KMS-11 (cell line): ENCODE data around the gene ZNF521.

Experiments used
- H2AFZ ChIP-seq: fragments of 200-600 bp; sonication (generic); 2 replicates; pipeline ENCODE4 v1.6.1; 2016; ENCODE audit warnings: antibody characterized with exemption, mixed run types, low read depth
- H3K27ac ChIP-seq: fragments of 200-600 bp; sonication (generic); 2 replicates; pipeline ENCODE4 v1.6.1; 2016; ENCODE audit warnings: mild to moderate bottlenecking, mixed run types
- H3K27me3 ChIP-seq: fragments of 200-600 bp; sonication (generic); 2 replicates; pipeline ENCODE4 v1.6.1; 2017; ENCODE audit warnings: mild to moderate bottlenecking, low read depth, mixed run types, moderate library complexity; ENCODE audit not compliant: insufficient read depth
- H3K36me3 ChIP-seq: fragments of 200-600 bp; sonication (generic); 2 replicates; pipeline ENCODE4 v1.6.1; 2017; ENCODE audit warnings: mild to moderate bottlenecking, mixed run types; ENCODE audit not compliant: insufficient read depth
- H3K4me1 ChIP-seq: fragments of 200-600 bp; sonication (generic); 2 replicates; pipeline ENCODE4 v1.6.1; 2016; ENCODE audit warnings: mild to moderate bottlenecking, low read depth, mixed run types; ENCODE audit not compliant: poor library complexity, severe bottlenecking
- H3K4me2 ChIP-seq: fragments of 200-600 bp; sonication (generic); 2 replicates; pipeline ENCODE4 v1.7.0; 2016; ENCODE audit warnings: mild to moderate bottlenecking, mixed run types
- H3K4me3 ChIP-seq: fragments of 200-600 bp; sonication (generic); IDR thresholded peaks from 2 replicates; pipeline ENCODE4 v1.6.1; 2017; ENCODE audit warnings: low read depth, low read length, mixed read lengths; ENCODE audit not compliant: insufficient read depth
- H3K79me2 ChIP-seq: fragments of 200-600 bp; sonication (generic); 2 replicates; pipeline ENCODE4 v1.6.1; 2016; ENCODE audit warnings: low read depth, mixed run types; ENCODE audit not compliant: insufficient read depth
- H3K9ac ChIP-seq: fragments of 200-600 bp; sonication (generic); 2 replicates; pipeline ENCODE4 v1.6.1; 2016; ENCODE audit warnings: mild to moderate bottlenecking, mixed run types
- H4K20me1 ChIP-seq: fragments of 200-600 bp; sonication (generic); 2 replicates; pipeline ENCODE4 v1.6.1; 2016; ENCODE audit warnings: mild to moderate bottlenecking, mixed run types; ENCODE audit not compliant: insufficient read depth
- CTCF ChIP-seq: fragments of 200-600 bp; sonication (generic); conservative IDR thresholded peaks from 2 replicates; pipeline ENCODE4 v1.6.1; 2017; ENCODE audit warnings: low read depth, mild to moderate bottlenecking, antibody characterized with exemption, low read length, moderate library complexity, mixed read lengths

ZNF521 gene

GRCh38 chr18:25299426-25300300, 52.3 kb downstream of the ZNF521 start:
- Histone ChIP-seq H3K4me2 (no peak overlapping the region), H4K20me1 (no peaks in the 10 kb centered on the region), H3K27me3 (no peaks in the 10 kb centered on the region), H3K9ac (no peak overlapping the region), H3K36me3 (no peaks in the 10 kb centered on the region), H3K4me1 (no peaks in the 10 kb centered on the region), H3K27ac (no peak overlapping the region), H3K79me2 (no peaks in the 10 kb centered on the region), H2AFZ (no peak overlapping the region), H3K4me3 (no peak overlapping the region)
- no peak for TF ChIP-seq CTCF

DNA sequence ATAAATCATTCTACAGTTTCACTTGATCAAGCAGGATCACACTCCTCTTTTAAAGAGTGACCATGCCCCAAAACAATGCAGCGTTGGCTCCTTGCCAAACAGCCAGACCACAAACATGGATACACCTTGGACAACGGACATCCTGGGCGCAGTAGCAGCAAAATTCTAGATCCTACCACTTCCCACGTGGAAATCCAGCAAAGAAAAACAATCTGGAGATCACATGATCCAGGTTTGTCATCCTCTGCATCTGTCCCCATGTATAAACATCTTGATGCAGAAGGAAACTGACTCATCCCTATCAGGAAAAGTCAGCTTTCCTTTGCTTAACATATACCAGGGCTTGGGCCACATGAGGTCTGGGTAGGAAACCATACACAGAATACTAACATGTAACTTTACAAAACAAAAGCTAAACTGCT, 53.1 kb downstream of the ZNF521 start:
- H3K4me3 ChIP-seq: no peak overlapping the region
- no peaks in the 10 kb centered on the region for H4K20me1 ChIP-seq
- no peak overlapping the region for H3K4me2 ChIP-seq
- no peak overlapping the region for H3K9ac ChIP-seq
- H3K36me3 ChIP-seq: no peaks in the 10 kb centered on the region
- no peaks in the 10 kb centered on the region for H3K4me1 ChIP-seq
- no peaks in the 10 kb centered on the region for H3K27me3 ChIP-seq
- no peak overlapping the region for H3K27ac ChIP-seq
- no peak for TF ChIP-seq CTCF
- no peak overlapping the region for H2AFZ ChIP-seq
- no peaks in the 10 kb centered on the region for H3K79me2 ChIP-seq

DNA sequence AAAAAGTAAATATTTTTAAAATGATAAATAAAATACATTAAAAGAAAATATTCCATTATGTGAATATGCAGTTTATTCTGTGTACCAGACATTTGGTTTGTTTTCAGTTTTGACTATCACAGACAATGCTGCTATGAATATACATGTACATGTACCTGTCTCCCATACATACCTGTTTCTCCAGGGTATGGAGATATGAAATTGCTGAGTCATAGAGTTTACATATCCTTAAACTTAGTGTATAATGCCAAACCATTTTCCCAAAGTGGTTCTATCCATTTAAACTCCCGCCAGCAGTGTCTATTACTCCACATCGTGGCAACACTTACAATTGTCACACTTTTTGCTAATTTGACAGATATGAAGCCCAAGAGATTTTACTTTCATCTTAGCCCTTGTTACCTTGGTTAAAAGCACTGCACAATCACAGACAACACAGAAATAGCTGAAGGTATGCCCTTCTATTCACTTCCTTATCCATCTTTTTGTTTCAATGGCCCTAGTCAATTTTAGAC, 56.3 kb downstream of the ZNF521 start:
- Histone ChIP-seq H3K79me2 (no peaks in the 10 kb centered on the region), H4K20me1 (no peaks in the 10 kb centered on the region), H3K27ac (no peak overlapping the region), H3K36me3 (no peaks in the 10 kb centered on the region), H3K27me3 (no peaks in the 10 kb centered on the region), H3K9ac (no peak overlapping the region), H3K4me3 (no peak overlapping the region), H2AFZ (no peak overlapping the region), H3K4me2 (no peak overlapping the region), H3K4me1 (no peaks in the 10 kb centered on the region)
- no peak for TF ChIP-seq CTCF

DNA sequence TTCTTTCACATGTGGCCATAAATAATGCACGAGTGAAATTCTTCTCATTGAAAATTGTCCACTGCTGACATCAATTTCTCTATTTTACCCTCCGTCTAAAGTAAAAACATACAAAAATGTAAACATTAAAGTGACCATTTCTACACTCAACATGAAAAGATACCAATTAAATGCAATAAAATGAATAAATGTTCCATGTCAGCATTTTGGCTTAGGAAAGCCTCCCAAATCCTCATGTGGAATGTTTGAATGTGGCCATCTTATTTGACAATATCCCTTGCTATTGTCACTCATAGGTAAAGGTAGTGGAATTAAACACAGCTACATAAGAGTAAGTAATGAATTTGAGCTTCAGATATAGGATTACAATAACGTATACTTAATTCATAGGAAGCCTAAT, 60.8 kb downstream of the ZNF521 start:
- no peaks in the 10 kb centered on the region for H3K27me3 ChIP-seq
- TF ChIP-seq CTCF: no peak
- no peak overlapping the region for H3K27ac ChIP-seq

More for the DNA sequence above, 60.8 kb downstream of the ZNF521 start:
- Histone ChIP-seq H3K36me3 (no peaks in the 10 kb centered on the region), H2AFZ (no peak overlapping the region), H3K4me1 (no peaks in the 10 kb centered on the region), H3K9ac (no peak overlapping the region), H3K4me3 (no peak overlapping the region), H3K4me2 (no peak overlapping the region), H4K20me1 (no peaks in the 10 kb centered on the region), H3K79me2 (no peaks in the 10 kb centered on the region)
